ENCODE results near the gene COMMD9. TPM values are rescaled to one million over a fixed set of nuclear protein-coding genes. Genes with fewer than 3 reads are reported as not detected.
"Not testable (repeated sequence)": the region's sequence is repeated elsewhere in the genome, so short reads cannot be mapped to it uniquely, and the experiment has no call there.

COMMD9 gene
- total RNA-seq, 1 donor from 2014 or later = 61.0 TPM

- Mint-ChIP-seq H3K4me1 (peaks cover 15% of the 10 kb centered on the region), H3K36me3 (ENCODE audit: low read depth) (no peaks in the 10 kb centered on the region), H3K27me3 (no peaks in the 10 kb centered on the region), H3K9me3 (no peaks in the 10 kb centered on the region), H3K27ac (peak overlapping the region; percentile 60), H3K4me3 (peak overlapping the region; percentile 79)
- no peak for TF ChIP-seq CTCF (IDR thresholded peaks at IDR 0.05)
- ATAC-seq (ENCODE audit: low read depth) (peak; percentile 65), DNase-seq (no peak)
- POLR2A ChIA-PET = no interaction called here
- intact Hi-C loops (cut with micrococcal nuclease) = loop anchor here (1.0 kb wide), 1 partner anchor 51 kb away; no protein-coding TSS in a partner anchor
- CTCF ChIA-PET = interaction anchor here (0.6 to 1.0 kb wide), 2 partner anchors 20 to 166 kb away, joined by 3 read pairs; no protein-coding TSS in a partner anchor
Measured at GRCh38 chr11:36326524-36327419, 37.5 kb upstream of the COMMD9 start.

GRCh38 chr11:36325403-36325802 is 36.2 kb upstream of the COMMD9 start:
- ATAC-seq (ENCODE audit: low read depth); H3K27ac Mint-ChIP-seq; intact Hi-C loops (cut with micrococcal nuclease); H3K4me3 Mint-ChIP-seq; H3K36me3 Mint-ChIP-seq (ENCODE audit: low read depth); CTCF ChIA-PET; DNase-seq; POLR2A ChIA-PET; H3K27me3 Mint-ChIP-seq; H3K9me3 Mint-ChIP-seq: not testable (repeated sequence)
- peaks cover 15% of the 10 kb centered on the region for H3K4me1 Mint-ChIP-seq

- H3K4me3 Mint-ChIP-seq; CTCF ChIA-PET; ATAC-seq (ENCODE audit: low read depth); H3K9me3 Mint-ChIP-seq; DNase-seq; H3K27me3 Mint-ChIP-seq; H3K27ac Mint-ChIP-seq; POLR2A ChIA-PET; intact Hi-C loops (cut with micrococcal nuclease); H3K36me3 Mint-ChIP-seq (ENCODE audit: low read depth): not testable (repeated sequence)
- peaks cover 15% of the 10 kb centered on the region for H3K4me1 Mint-ChIP-seq
Measured at GRCh38 chr11:36324956-36325355, 35.7 kb upstream of the COMMD9 start.

- no peak for DNase-seq
- H3K4me1 Mint-ChIP-seq = no peaks in the 10 kb centered on the region
- H3K27me3 Mint-ChIP-seq = peaks cover 13% of the 10 kb centered on the region
Measured at GRCh38 chr11:36317992-36318391, 28.8 kb upstream of the COMMD9 start.

GRCh38 chr11:36316049-36316448 is 26.8 kb upstream of the COMMD9 start:
- POLR2A ChIA-PET = no interaction called here
- Mint-ChIP-seq H3K9me3 (no peaks in the 10 kb centered on the region), H3K27ac (no peak overlapping the region), H3K27me3 (peaks cover 17% of the 10 kb centered on the region), H3K4me3 (no peak overlapping the region), H3K36me3 (ENCODE audit: low read depth) (no peaks in the 10 kb centered on the region), H3K4me1 (no peaks in the 10 kb centered on the region)
- intact Hi-C loops (cut with micrococcal nuclease) = no loop called here
- CTCF ChIA-PET = interaction anchor here (1.4 kb wide), 1 partner anchor 177 kb away, joined by 3 read pairs; no protein-coding TSS in a partner anchor
- no peak for TF ChIP-seq CTCF (IDR thresholded peaks at IDR 0.05)
- ATAC-seq (ENCODE audit: low read depth) (no peak), DNase-seq (no peak)

More at GRCh38 chr11:36317992-36318391, 28.8 kb upstream of the COMMD9 start:
- ChIA-PET CTCF (no interaction called here), POLR2A (no interaction called here)
- H3K36me3 Mint-ChIP-seq (ENCODE audit: low read depth) = no peaks in the 10 kb centered on the region
- TF ChIP-seq CTCF (IDR thresholded peaks at IDR 0.05) = no peak
- no peak for ATAC-seq (ENCODE audit: low read depth)
- H3K9me3 Mint-ChIP-seq = no peaks in the 10 kb centered on the region
- no peak overlapping the region for H3K27ac Mint-ChIP-seq
- no peak overlapping the region for H3K4me3 Mint-ChIP-seq
- intact Hi-C loops (cut with micrococcal nuclease) = no loop called here

- Mint-ChIP-seq H3K4me1 (no peaks in the 10 kb centered on the region), H3K36me3 (ENCODE audit: low read depth) (no peaks in the 10 kb centered on the region), H3K27me3 (peaks cover 17% of the 10 kb centered on the region), H3K4me3 (no peak overlapping the region), H3K9me3 (no peaks in the 10 kb centered on the region), H3K27ac (no peak overlapping the region)
- ChIA-PET POLR2A (no interaction called here), CTCF (no interaction called here)
- DNase-seq = no peak
- no peak for TF ChIP-seq CTCF (IDR thresholded peaks at IDR 0.05)
- ATAC-seq (ENCODE audit: low read depth) = no peak
- intact Hi-C loops (cut with micrococcal nuclease) = no loop called here
Measured at GRCh38 chr11:36314434-36314767, 25.2 kb upstream of the COMMD9 start.

All from activated B cell treated with CpG ODN at 0.5 μM for 24 hours (primary cell).